Gastroesophageal sphincter (tissue), 3 donors: ENCODE measurements around the gene NGB.

Experiments
- CTCF ChIP-seq, 4 experiments: fragments of 200-600 bp in 2 of 4; fragments of 450-650 bp in 2 of 4; sonication (generic) in 1 of 4; IDR thresholded peaks; one replicate each; pipeline ENCODE4 v1.5.1; 2017 to 2019; ENCODE audit warnings: antibody characterized with exemption in 4 of 4, mild to moderate bottlenecking in 2 of 4, moderate library complexity in 2 of 4
- POLR2A ChIP-seq, 2 donors: fragments of 450-650 bp; IDR thresholded peaks; one replicate each; pipeline ENCODE4 v1.6.1; 2017; ENCODE audit warnings: antibody characterized with exemption in 2 of 2, mild to moderate bottlenecking in 2 of 2, moderate library complexity in 1 of 2
- POLR2AphosphoS5 ChIP-seq: sonication (generic); formaldehyde crosslinking; IDR thresholded peaks from one replicate; pipeline ENCODE4 v1.6.1; 2017; ENCODE audit warnings: antibody characterized with exemption

DNA sequence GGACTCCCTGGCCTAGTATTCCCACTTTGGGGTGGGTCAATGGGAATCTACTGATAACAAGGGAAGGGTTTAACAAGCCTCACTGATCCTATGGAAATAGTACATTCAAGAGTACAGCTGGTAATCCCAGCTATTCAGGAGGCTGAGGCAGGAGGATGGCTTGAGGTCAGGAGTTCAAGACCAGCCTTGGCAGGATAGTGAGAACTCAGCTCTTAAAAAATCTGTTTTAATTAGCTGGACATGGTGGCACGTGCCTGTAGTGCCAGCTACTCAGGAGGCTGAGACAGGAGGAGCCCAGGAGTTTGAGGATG, 45.1 kb upstream of the NGB start:
- TF ChIP-seq POLR2A (IDR thresholded peaks at IDR 0.05) (no peak), CTCF (IDR thresholded peaks at IDR 0.05) (no peak), POLR2AphosphoS5 (no peak)
